Measurements from ENCODE around the gene GSAP.

The GSAP gene

DNA sequence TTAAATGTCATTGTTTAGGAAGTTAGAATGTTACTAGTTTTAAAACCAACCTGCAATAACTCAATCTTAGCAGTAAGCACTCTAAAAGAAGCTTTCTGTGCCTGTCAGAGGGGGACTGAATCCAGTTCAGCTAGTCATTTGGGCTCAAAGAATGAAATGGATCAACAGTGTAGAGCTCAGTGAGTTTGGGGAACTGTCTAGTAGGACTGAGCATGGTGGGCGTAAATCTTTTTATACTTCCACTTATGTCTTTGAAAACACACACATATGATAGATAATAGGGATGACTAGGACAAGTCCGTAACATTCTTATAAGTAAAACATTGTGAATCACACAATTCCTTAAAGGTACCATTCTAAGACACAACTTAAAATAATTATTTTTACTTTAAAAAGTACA is 11.5 kb downstream of the GSAP start:
- Histone ChIP-seq H2AFZ (ENCODE audit: low read length) (no peak overlapping the region), H3K9ac (ENCODE audit: low read length) (no peak overlapping the region), H3K4me1 (ENCODE audit: insufficient read depth, low read length, severe bottlenecking) (no peaks in the 10 kb centered on the region), H3F3A (ENCODE audit: insufficient read depth, low read length) (no peaks in the 10 kb centered on the region), H3K9me2 (ENCODE audit: low read depth, low read length) (no peaks in the 10 kb centered on the region), H3K36me3 (ENCODE audit: insufficient read depth, low read length) (no peaks in the 10 kb centered on the region), H3K27me3 (ENCODE audit: insufficient read depth, low read length) (no peaks in the 10 kb centered on the region), H3K4me2 (ENCODE audit: low read length) (no peak overlapping the region), H3K79me2 (ENCODE audit: insufficient read depth, low read length) (no peaks in the 10 kb centered on the region), H3K9me3 (ENCODE audit: low read length) (no peaks in the 10 kb centered on the region), H4K20me1 (ENCODE audit: insufficient read depth, low read length) (no peaks in the 10 kb centered on the region), H3K27ac (ENCODE audit: low read depth, low read length, poor library complexity, severe bottlenecking) (no peak overlapping the region), H3K4me3 (ENCODE audit: low read depth, low read length, poor library complexity, severe bottlenecking) (no peak overlapping the region)
- TF ChIP-seq, protein P1, sequence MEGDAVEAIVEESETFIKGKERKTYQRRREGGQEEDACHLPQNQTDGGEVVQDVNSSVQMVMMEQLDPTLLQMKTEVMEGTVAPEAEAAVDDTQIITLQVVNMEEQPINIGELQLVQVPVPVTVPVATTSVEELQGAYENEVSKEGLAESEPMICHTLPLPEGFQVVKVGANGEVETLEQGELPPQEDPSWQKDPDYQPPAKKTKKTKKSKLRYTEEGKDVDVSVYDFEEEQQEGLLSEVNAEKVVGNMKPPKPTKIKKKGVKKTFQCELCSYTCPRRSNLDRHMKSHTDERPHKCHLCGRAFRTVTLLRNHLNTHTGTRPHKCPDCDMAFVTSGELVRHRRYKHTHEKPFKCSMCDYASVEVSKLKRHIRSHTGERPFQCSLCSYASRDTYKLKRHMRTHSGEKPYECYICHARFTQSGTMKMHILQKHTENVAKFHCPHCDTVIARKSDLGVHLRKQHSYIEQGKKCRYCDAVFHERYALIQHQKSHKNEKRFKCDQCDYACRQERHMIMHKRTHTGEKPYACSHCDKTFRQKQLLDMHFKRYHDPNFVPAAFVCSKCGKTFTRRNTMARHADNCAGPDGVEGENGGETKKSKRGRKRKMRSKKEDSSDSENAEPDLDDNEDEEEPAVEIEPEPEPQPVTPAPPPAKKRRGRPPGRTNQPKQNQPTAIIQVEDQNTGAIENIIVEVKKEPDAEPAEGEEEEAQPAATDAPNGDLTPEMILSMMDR (IDR thresholded peaks at IDR 0.05; ENCODE audit: low read length), result no peak
- TF ChIP-seq EZH2 (IDR thresholded peaks at IDR 0.05; ENCODE audit: borderline replicate concordance, low read length), result no peak

DNA sequence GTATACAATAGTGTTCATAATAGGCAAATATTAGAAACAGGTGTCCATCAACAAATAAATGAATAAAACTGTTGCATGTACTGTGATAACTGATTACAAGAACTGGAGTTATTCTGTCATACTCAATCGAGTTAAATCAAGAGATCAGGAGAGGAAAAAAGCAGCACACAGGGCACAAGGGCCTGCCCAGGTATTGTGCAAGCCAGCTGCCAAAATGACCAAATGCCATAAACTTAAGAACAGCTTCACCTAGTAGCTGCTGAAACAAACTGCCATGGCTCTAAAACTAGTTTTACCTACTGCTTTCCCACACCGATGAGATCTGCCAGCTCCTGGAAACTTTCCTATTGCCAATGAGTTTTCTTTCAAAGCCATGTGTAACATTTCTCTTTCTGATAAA is 12.2 kb downstream of the GSAP start:
- H3K4me1 ChIP-seq (ENCODE audit: insufficient read depth, low read length, severe bottlenecking), result no peaks in the 10 kb centered on the region
- H3K9me3 ChIP-seq (ENCODE audit: low read length), result no peaks in the 10 kb centered on the region
- no peak overlapping the region for H3K4me3 ChIP-seq (ENCODE audit: low read depth, low read length, poor library complexity, severe bottlenecking)
- H4K20me1 ChIP-seq (ENCODE audit: insufficient read depth, low read length), result no peaks in the 10 kb centered on the region
- no peak overlapping the region for H2AFZ ChIP-seq (ENCODE audit: low read length)
- H3K27ac ChIP-seq (ENCODE audit: low read depth, low read length, poor library complexity, severe bottlenecking), result no peak overlapping the region
- no peaks in the 10 kb centered on the region for H3K36me3 ChIP-seq (ENCODE audit: insufficient read depth, low read length)
- no peaks in the 10 kb centered on the region for H3K27me3 ChIP-seq (ENCODE audit: insufficient read depth, low read length)
- H3F3A ChIP-seq (ENCODE audit: insufficient read depth, low read length), result no peaks in the 10 kb centered on the region
- H3K4me2 ChIP-seq (ENCODE audit: low read length), result no peak overlapping the region
- TF ChIP-seq, protein P1 (IDR thresholded peaks at IDR 0.05; ENCODE audit: low read length), result no peak
- no peak for TF ChIP-seq EZH2 (IDR thresholded peaks at IDR 0.05; ENCODE audit: borderline replicate concordance, low read length)
- no peaks in the 10 kb centered on the region for H3K79me2 ChIP-seq (ENCODE audit: insufficient read depth, low read length)
- no peak overlapping the region for H3K9ac ChIP-seq (ENCODE audit: low read length)
- H3K9me2 ChIP-seq (ENCODE audit: low read depth, low read length), result no peaks in the 10 kb centered on the region

DNA sequence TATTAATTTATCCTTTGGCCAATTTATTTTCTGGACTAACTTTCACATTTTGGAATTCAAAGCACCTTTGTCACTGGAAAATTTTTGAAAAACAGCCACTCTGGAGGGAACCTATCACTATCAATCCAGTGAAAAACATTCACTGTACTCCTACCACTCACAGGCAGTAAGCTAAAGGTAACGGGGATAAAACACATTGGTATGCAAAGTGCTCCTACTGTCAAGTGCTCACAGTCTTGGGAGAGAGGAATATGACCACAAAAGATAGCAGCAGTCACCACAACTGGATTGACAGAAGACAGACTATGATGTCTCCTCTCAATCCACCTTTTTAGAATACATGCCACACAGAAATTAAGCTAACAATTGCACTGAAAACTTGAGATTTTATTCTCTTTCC is 13.3 kb downstream of the GSAP start:
- no peak overlapping the region for H3K27ac ChIP-seq (ENCODE audit: low read depth, low read length, poor library complexity, severe bottlenecking)
- H4K20me1 ChIP-seq (ENCODE audit: insufficient read depth, low read length), result no peaks in the 10 kb centered on the region
- H2AFZ ChIP-seq (ENCODE audit: low read length), result no peak overlapping the region
- H3K36me3 ChIP-seq (ENCODE audit: insufficient read depth, low read length), result no peaks in the 10 kb centered on the region
- no peaks in the 10 kb centered on the region for H3K4me1 ChIP-seq (ENCODE audit: insufficient read depth, low read length, severe bottlenecking)
- H3F3A ChIP-seq (ENCODE audit: insufficient read depth, low read length), result no peaks in the 10 kb centered on the region
- no peak overlapping the region for H3K4me3 ChIP-seq (ENCODE audit: low read depth, low read length, poor library complexity, severe bottlenecking)
- no peak overlapping the region for H3K4me2 ChIP-seq (ENCODE audit: low read length)
- H3K9me2 ChIP-seq (ENCODE audit: low read depth, low read length), result no peaks in the 10 kb centered on the region
- H3K27me3 ChIP-seq (ENCODE audit: insufficient read depth, low read length), result no peaks in the 10 kb centered on the region
- H3K9ac ChIP-seq (ENCODE audit: low read length), result no peak overlapping the region
- H3K79me2 ChIP-seq (ENCODE audit: insufficient read depth, low read length), result no peaks in the 10 kb centered on the region
- TF ChIP-seq, protein P1 (IDR thresholded peaks at IDR 0.05; ENCODE audit: low read length), result no peak
- TF ChIP-seq EZH2 (IDR thresholded peaks at IDR 0.05; ENCODE audit: borderline replicate concordance, low read length), result no peak
- H3K9me3 ChIP-seq (ENCODE audit: low read length), result no peaks in the 10 kb centered on the region

All from OCI-LY1 (cell line).